Esophagus muscularis mucosa (tissue), 4 donors: ENCODE measurements around the gene PRKN. TPM values are rescaled to one million over a fixed set of nuclear protein-coding genes. Genes with fewer than 3 reads are reported as not detected.

Experiments used
- DNase-seq: peaks from one replicate; pipeline ENCODE4 v3.0.0-alpha.2; 2017; ENCODE audit errors: extremely low spot score
- H3K27ac ChIP-seq, 4 donors: fragments of 200-600 bp; sonication (generic); replicated peaks in 1 of 4; 1 replicate in 3 of 4; 2 replicates in 1 of 4; pipeline ENCODE4 v1.5.1; 2016 to 2019; ENCODE audit warnings: mild to moderate bottlenecking in 1 of 4
- H3K27me3 ChIP-seq, 4 donors: fragments of 200-600 bp; sonication (generic); one replicate each; pipeline versions ENCODE4 v1.5.1 to v1.6.0; 2016 to 2019
- H3K36me3 ChIP-seq, 4 donors: fragments of 200-600 bp; sonication (generic); one replicate each; pipeline ENCODE4 v1.5.1; 2016 to 2019
- H3K4me1 ChIP-seq, 4 donors: fragments of 200-600 bp; sonication (generic); one replicate each; pipeline ENCODE4 v1.5.1; 2016 to 2019
- H3K4me3 ChIP-seq, 4 donors: fragments of 200-600 bp; sonication (generic); 1 replicate in 2 of 4; 2 replicates in 2 of 4; pipeline ENCODE4 v1.5.1; 2016 to 2019; ENCODE audit warnings: mild to moderate bottlenecking in 4 of 4, moderate library complexity in 1 of 4
- H3K9me3 ChIP-seq, 4 donors: fragments of 200-600 bp; sonication (generic); 1 replicate in 3 of 4; 2 replicates in 1 of 4; pipeline ENCODE4 v1.5.1; 2016 to 2019
- EP300 ChIP-seq: sonication (generic); formaldehyde crosslinking; IDR thresholded peaks from one replicate; pipeline ENCODE4 v1.6.1; 2017; ENCODE audit warnings: antibody characterized with exemption
- POLR2A ChIP-seq: fragments of 450-650 bp; IDR thresholded peaks from one replicate; pipeline ENCODE4 v1.6.1; 2017; ENCODE audit warnings: antibody characterized with exemption, moderate library complexity, mild to moderate bottlenecking, low read depth
- POLR2AphosphoS5 ChIP-seq, 2 donors: sonication (generic); formaldehyde crosslinking; IDR thresholded peaks; one replicate each; pipeline ENCODE4 v1.6.1; 2017; ENCODE audit warnings: antibody characterized with exemption in 2 of 2
- WGBS: methylation state at CpG from one replicate; pipeline ENCODE4 v1.1.5; 2018; 5-methylcytosine and 5-hydroxymethylcytosine counted together
- intact Hi-C: fragments of 100-400 bp; cut with DNase I; formaldehyde crosslinking; loops from one replicate; pipeline ENCODE4 v1.15.1; 2023
- total RNA-seq, 4 donors: library from RNA; depleted of rRNA; stranded (reverse); fragments of >200 nt; gene quantifications; one replicate each; pipeline versions ENCODE4 v1.1.0 to v1.2.1, GENCODE V29; 2016
- TF ChIP-seq, protein P1 (sequence below), 3 experiments: fragments of 200-600 bp in 2 of 3; fragments of 450-650 bp in 1 of 3; sonication (generic) in 2 of 3; IDR thresholded peaks; one replicate each; pipeline ENCODE4 v1.5.1; 2017 to 2019; ENCODE audit warnings: antibody characterized with exemption in 3 of 3, mild to moderate bottlenecking in 2 of 3, moderate library complexity in 1 of 3

The PRKN gene
- total RNA-seq, 4 donors from 2014 or later, result 9.6 to 14.5 (median 10.8) TPM

DNA sequence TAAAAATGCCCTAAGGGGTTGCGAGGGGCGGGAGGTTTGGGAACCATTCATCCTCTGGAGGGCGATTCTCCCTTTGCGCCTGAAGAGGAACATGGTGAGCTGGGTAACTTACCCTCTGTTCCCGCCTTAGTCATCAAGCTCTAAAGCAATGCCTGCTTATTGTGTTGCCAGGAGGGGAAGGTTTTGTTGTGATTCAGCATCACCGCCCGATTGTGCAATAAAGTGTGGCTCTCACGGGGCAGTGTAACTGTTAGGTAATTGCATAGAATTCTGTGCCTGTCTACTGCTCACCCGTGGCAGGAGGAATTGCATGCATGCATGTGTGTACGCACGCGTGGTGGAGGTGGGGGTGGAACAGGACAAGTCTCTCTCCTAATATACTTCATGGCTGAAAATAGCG lies 1358.2 kb downstream of the PRKN start:
- DNase-seq, result no peak
- 82% methylated on average over 13 of the region's 13 CpGs for WGBS
- TF ChIP-seq, protein P1, sequence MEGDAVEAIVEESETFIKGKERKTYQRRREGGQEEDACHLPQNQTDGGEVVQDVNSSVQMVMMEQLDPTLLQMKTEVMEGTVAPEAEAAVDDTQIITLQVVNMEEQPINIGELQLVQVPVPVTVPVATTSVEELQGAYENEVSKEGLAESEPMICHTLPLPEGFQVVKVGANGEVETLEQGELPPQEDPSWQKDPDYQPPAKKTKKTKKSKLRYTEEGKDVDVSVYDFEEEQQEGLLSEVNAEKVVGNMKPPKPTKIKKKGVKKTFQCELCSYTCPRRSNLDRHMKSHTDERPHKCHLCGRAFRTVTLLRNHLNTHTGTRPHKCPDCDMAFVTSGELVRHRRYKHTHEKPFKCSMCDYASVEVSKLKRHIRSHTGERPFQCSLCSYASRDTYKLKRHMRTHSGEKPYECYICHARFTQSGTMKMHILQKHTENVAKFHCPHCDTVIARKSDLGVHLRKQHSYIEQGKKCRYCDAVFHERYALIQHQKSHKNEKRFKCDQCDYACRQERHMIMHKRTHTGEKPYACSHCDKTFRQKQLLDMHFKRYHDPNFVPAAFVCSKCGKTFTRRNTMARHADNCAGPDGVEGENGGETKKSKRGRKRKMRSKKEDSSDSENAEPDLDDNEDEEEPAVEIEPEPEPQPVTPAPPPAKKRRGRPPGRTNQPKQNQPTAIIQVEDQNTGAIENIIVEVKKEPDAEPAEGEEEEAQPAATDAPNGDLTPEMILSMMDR (IDR thresholded peaks at IDR 0.05), result no peak
- TF ChIP-seq POLR2A (no peak), EP300 (no peak), POLR2AphosphoS5 (IDR thresholded peaks at IDR 0.05) (no peak)
- H3K27me3 ChIP-seq, result no peaks in the 10 kb centered on the region
- no peaks in the 10 kb centered on the region for H3K9me3 ChIP-seq
- H3K27ac ChIP-seq, result no peak overlapping the region
- no peaks in the 10 kb centered on the region for H3K36me3 ChIP-seq
- intact Hi-C loops, result no loop called here
- no peak overlapping the region for H3K4me3 ChIP-seq
- peaks cover 0 to 6% (median 5%) of the 10 kb centered on the region in 4 donors for H3K4me1 ChIP-seq

DNA sequence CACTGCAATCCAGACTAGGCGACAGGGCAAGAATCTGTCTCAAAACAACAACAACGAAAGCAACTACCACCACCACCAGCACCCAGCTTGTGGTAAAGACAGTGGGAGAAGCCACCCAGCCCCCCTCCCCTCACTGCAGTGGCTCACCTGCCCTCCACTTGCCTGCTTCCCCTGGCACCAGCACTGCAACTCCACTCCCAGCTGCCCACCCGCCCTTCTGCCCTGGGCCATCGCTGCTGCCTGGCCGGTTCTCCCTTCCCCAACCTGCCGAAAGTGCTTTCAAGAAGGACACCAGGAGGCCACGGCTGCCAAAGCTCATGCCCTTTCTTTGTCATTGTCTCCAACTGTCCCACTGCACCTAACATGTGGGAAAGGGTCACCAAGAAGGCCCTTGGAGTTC lies 1359.1 kb downstream of the PRKN start:
- Histone ChIP-seq H3K4me3 (no peak overlapping the region), H3K27me3 (no peaks in the 10 kb centered on the region), H3K27ac (no peak overlapping the region), H3K4me1 (peaks cover 0 to under 1% (median under 1%) of the 10 kb centered on the region in 4 donors), H3K9me3 (peaks cover 0 to 6% (median 1%) of the 10 kb centered on the region in 4 donors), H3K36me3 (no peaks in the 10 kb centered on the region)
- TF ChIP-seq POLR2AphosphoS5 (IDR thresholded peaks at IDR 0.05) (no peak), POLR2A (no peak), EP300 (no peak)
- TF ChIP-seq, protein P1 (IDR thresholded peaks at IDR 0.05), result no peak
- intact Hi-C loops, result no loop called here
- DNase-seq, result no peak
- WGBS, result 92% methylated on average over 7 of the region's 7 CpGs

DNA sequence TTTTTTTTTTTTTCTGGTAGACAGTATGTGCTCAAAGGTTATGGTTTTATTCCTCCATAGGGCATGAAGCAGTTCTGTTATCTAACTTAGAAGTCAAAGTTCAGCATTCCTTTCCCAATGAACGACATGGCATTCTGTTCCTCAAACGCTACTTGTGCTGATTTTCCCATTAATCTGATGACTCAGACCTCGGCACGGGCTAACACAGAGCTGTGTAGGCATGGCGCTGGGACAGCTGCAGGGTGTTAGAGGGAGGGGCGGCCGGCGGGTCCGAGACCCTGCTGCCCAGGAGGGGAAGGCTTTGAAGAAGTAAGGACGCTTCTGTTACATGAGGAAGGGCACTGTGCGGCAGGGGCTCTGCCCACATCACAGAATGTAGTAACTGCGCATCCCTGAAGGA lies 1360.1 kb downstream of the PRKN start:
- no peak for DNase-seq

DNA sequence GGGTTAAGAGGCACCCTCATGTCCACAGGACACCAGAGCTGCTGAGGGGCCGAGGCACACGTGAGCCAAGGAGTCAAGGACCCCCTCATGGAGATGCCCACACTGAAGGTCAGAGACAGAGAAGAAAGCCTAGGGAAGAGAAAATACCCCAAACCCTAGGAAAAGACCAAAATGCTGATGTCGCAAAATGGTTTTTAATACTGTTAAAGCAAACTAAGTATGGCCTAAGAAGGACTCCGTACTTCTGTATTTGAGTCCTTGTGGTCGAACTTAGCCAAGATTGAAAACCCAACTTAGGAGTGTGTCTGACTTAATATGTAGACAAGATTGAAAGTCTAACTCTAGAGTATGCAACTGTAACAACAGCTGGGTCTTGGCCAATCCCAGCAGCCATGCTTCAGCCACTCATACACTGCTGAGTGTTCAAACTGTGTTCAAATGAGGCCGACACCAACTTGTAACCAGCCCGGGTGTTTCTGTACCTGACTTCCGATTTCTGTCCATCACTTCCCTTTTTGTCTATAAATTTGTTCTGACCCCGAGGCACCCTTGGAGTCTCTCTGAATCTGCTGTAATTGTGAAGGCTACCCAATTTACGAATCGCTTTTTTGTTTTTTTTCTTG lies 1361.2 kb downstream of the PRKN start:
- Histone ChIP-seq H3K9me3 (peaks cover 0 to 16% (median 8%) of the 10 kb centered on the region in 4 donors), H3K27ac (no peak overlapping the region), H3K36me3 (no peaks in the 10 kb centered on the region), H3K4me3 (no peak overlapping the region), H3K4me1 (no peaks in the 10 kb centered on the region), H3K27me3 (no peaks in the 10 kb centered on the region)
- WGBS, result 96% methylated on average over 11 of the region's 11 CpGs
- no peak for DNase-seq
- intact Hi-C loops, result no loop called here
- TF ChIP-seq, protein P1 (IDR thresholded peaks at IDR 0.05), result no peak
- no peak for TF ChIP-seq POLR2AphosphoS5 (IDR thresholded peaks at IDR 0.05)

More for the DNA sequence above, 1360.1 kb downstream of the PRKN start:
- Histone ChIP-seq H3K27ac (no peak overlapping the region), H3K27me3 (no peaks in the 10 kb centered on the region), H3K4me3 (no peak overlapping the region), H3K36me3 (no peaks in the 10 kb centered on the region), H3K9me3 (peaks cover 0 to 15% (median 8%) of the 10 kb centered on the region in 4 donors), H3K4me1 (no peaks in the 10 kb centered on the region)
- TF ChIP-seq, protein P1 (IDR thresholded peaks at IDR 0.05), result no peak
- TF ChIP-seq EP300 (no peak), POLR2A (no peak), POLR2AphosphoS5 (IDR thresholded peaks at IDR 0.05) (no peak)
- WGBS, result 75% methylated on average over 12 of the region's 12 CpGs
- intact Hi-C loops, result no loop called here

DNA sequence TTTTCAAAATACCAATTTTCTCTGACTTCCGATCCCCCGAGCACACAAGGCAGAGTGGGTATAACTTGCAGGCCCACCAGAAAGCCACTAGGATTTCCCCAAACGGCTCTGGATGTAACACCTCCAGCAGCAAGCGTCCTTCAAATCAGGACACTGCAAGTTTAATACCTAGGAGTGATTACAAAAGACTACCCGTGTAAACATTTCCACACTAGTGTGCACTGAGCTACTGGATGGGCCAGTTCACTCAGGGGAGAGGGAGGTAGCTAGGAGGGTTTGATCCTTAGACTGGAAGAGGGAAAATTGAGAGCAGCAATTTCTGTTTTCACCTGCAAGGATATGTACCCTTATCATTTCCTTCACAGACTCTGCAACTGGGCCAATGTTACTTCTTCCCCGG lies 1361.9 kb downstream of the PRKN start:
- 91% methylated on average over 6 of the region's 6 CpGs for WGBS
- no peaks in the 10 kb centered on the region for H3K36me3 ChIP-seq
- intact Hi-C loops, result no loop called here

More for the DNA sequence above, 1361.9 kb downstream of the PRKN start:
- H3K9me3 ChIP-seq, result peaks cover 0 to 16% (median 8%) of the 10 kb centered on the region in 4 donors
- H3K27me3 ChIP-seq, result no peaks in the 10 kb centered on the region
- no peak overlapping the region for H3K27ac ChIP-seq
- TF ChIP-seq POLR2A, result no peak
- no peak for TF ChIP-seq EP300
- TF ChIP-seq, protein P1 (IDR thresholded peaks at IDR 0.05), result no peak
- no peak for TF ChIP-seq POLR2AphosphoS5 (IDR thresholded peaks at IDR 0.05)
- H3K4me3 ChIP-seq, result no peak overlapping the region
- DNase-seq, result no peak
- H3K4me1 ChIP-seq, result no peaks in the 10 kb centered on the region
